Activated naive CD8-positive, alpha-beta T cell (primary cell): ENCODE results near the gene RIMOC1.

Experiments
- H3K27ac Mint-ChIP-seq: one replicate; pipeline ENCODE4 v1.8.0; 2021; ENCODE audit warnings: mixed read lengths
- H3K27me3 Mint-ChIP-seq: one replicate; pipeline ENCODE4 v1.8.0; 2021; ENCODE audit warnings: mixed read lengths
- H3K36me3 Mint-ChIP-seq: one replicate; pipeline ENCODE4 v1.8.0; 2021; ENCODE audit warnings: mixed read lengths
- H3K4me1 Mint-ChIP-seq: one replicate; pipeline ENCODE4 v1.8.0; 2021; ENCODE audit warnings: low read depth, mixed read lengths
- H3K4me3 Mint-ChIP-seq: one replicate; pipeline ENCODE4 v1.8.0; 2021; ENCODE audit warnings: mild to moderate bottlenecking, mixed read lengths
- H3K9me3 Mint-ChIP-seq: one replicate; pipeline ENCODE4 v1.8.0; 2021; ENCODE audit warnings: low read depth, mixed read lengths

Gene RIMOC1

DNA sequence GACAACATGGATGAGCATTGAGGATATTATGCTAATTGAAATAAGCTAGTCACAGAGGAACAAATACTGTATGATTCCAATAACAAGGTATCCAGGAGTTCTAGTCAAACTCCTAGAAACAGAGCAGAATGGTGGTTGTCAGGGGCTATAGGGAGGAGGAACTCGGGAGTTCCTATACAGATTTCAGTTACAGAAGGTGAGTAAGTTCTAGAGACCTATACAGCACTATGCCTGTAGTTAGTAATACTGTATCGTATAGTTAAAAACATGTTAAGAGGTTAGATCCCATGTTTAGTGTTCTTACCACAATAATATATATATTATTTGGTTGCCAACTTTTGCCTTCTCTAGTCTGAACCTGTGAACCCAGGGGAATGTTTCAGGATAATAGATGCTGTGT, 26.0 kb upstream of the RIMOC1 start:
- H3K27ac Mint-ChIP-seq = no peak overlapping the region
- no peaks in the 10 kb centered on the region for H3K36me3 Mint-ChIP-seq
- H3K4me1 Mint-ChIP-seq = peaks cover 8% of the 10 kb centered on the region
- H3K4me3 Mint-ChIP-seq = no peak overlapping the region
- H3K9me3 Mint-ChIP-seq = no peaks in the 10 kb centered on the region
- H3K27me3 Mint-ChIP-seq = peaks cover 5% of the 10 kb centered on the region

DNA sequence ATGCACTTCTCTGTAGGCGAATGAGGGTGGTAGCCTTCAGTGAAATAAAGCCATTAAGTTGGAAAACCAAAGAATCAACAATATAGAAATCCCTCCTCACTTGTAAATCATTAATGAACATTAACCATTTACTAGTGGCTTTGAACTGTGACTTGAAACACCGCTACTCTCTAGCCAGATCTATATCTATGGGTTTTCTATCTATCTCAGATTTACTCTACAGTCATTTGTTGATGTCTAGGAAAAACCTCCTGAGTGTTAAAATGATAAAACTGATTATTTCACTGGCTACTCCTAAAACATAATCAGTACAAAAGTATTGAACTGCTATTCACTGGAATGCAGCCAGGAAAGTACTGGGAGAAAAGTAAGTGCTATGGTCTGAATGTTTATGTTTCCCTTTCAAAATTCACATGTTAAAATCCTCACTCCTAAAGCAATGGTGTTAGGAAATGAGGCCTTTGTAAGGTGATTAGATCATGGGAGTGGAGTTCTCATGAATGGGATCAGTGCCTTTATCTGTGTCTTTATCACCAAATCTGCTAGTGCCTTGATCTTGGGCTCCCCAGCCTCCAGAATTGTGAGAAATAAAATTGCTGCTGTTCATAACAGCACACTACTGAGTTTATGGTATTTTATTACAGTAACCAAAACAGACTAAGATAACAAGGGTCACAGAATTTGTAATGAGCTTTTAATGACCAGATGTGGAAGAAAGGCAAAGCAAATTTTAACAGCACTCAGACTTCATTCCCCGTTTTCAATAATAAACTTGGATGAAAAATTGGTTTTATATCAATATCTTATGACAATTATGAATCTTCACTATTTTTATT, 25.3 kb upstream of the RIMOC1 start:
- H3K27me3 Mint-ChIP-seq = peaks cover 7% of the 10 kb centered on the region
- H3K36me3 Mint-ChIP-seq = no peaks in the 10 kb centered on the region
- no peaks in the 10 kb centered on the region for H3K9me3 Mint-ChIP-seq
- no peak overlapping the region for H3K4me3 Mint-ChIP-seq
- H3K27ac Mint-ChIP-seq = no peak overlapping the region
- H3K4me1 Mint-ChIP-seq = peaks cover 8% of the 10 kb centered on the region

DNA sequence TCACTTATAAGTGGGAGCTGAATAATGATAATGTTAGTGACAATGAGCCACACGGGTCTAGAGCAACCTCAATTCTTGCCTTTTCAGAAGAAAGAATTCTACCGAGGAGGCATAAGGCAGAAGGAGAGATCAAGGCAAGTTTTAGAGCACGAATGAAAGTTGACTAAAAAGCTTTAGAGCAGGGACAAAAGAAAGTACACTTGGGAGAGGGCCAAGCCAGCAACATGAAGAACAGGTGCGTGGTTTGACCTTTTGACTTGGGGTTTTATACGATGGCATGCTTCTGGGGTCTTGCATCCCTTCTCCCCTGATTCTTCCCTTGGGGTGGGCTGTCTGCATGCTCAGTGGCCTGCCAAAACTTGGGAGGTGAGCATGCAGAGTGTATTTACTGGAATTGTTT, 21.4 kb upstream of the RIMOC1 start:
- Mint-ChIP-seq H3K4me3 (no peak overlapping the region), H3K36me3 (no peaks in the 10 kb centered on the region), H3K27me3 (peaks cover 11% of the 10 kb centered on the region), H3K4me1 (no peaks in the 10 kb centered on the region), H3K27ac (no peak overlapping the region), H3K9me3 (no peaks in the 10 kb centered on the region)

DNA sequence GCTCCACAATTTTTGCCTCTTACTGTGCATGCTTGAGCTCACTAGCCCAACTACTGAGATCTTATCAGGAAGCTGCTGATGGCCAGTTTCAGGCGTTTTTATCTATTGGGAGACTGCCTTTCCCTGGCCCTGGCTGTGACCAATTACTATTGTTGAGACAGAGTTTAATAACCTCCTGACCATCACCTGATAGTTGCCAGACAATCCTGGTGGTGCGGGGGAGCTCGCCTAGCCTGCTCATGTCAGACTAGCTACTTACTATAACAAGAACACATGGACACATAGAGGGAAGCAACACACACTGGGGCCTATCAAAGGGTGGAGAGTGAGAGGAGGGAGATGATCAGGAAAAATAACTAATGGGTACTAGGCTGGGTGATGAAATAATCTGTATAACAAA, 20.9 kb upstream of the RIMOC1 start:
- no peaks in the 10 kb centered on the region for H3K4me1 Mint-ChIP-seq
- H3K27ac Mint-ChIP-seq = no peak overlapping the region
- no peaks in the 10 kb centered on the region for H3K36me3 Mint-ChIP-seq
- H3K9me3 Mint-ChIP-seq = no peaks in the 10 kb centered on the region
- peaks cover 12% of the 10 kb centered on the region for H3K27me3 Mint-ChIP-seq
- H3K4me3 Mint-ChIP-seq = no peak overlapping the region

DNA sequence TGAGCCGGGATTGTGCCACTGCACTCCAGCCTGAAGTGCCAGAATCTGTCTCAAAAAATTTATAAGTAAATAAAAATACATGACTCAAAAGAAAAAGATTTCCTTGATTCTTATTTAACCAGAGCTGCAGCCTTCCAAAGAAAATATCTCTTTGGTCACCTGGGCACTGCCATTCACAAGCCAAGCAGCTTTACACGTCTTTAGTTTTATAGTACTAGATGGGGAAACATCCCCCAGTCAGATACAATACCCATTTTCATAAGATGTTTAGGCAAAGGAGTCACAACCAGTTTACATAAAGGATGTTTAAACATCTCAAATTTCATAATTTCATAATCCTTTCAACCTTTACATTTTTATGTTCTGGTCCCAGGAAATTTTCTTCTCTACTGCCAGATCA, 20.2 kb upstream of the RIMOC1 start:
- no peaks in the 10 kb centered on the region for H3K9me3 Mint-ChIP-seq
- H3K4me1 Mint-ChIP-seq = no peaks in the 10 kb centered on the region
- H3K4me3 Mint-ChIP-seq = no peak overlapping the region
- H3K36me3 Mint-ChIP-seq = no peaks in the 10 kb centered on the region
- H3K27me3 Mint-ChIP-seq = peaks cover 12% of the 10 kb centered on the region
- no peak overlapping the region for H3K27ac Mint-ChIP-seq

DNA sequence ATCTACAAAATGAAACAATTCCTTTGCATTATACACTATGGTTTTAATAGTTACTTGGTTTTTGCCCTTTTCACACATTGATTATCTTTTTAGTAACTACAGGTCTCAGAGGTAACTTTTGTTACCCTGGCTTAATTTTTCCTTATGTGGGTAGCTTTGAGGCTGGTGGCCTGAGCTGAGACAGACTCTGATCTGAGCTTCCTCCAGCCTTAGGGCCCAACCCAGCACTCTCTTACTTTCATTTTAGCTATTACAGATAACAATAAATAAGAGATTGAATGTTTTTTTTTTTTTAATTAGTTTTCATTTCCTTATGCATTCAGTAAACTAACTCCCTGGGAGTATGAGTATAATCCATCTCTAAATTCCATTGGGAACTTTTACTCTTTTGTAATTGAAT, 18.9 kb upstream of the RIMOC1 start:
- Mint-ChIP-seq H3K27me3 (peaks cover 7% of the 10 kb centered on the region), H3K36me3 (no peaks in the 10 kb centered on the region), H3K9me3 (no peaks in the 10 kb centered on the region), H3K27ac (no peak overlapping the region), H3K4me3 (no peak overlapping the region), H3K4me1 (no peaks in the 10 kb centered on the region)

DNA sequence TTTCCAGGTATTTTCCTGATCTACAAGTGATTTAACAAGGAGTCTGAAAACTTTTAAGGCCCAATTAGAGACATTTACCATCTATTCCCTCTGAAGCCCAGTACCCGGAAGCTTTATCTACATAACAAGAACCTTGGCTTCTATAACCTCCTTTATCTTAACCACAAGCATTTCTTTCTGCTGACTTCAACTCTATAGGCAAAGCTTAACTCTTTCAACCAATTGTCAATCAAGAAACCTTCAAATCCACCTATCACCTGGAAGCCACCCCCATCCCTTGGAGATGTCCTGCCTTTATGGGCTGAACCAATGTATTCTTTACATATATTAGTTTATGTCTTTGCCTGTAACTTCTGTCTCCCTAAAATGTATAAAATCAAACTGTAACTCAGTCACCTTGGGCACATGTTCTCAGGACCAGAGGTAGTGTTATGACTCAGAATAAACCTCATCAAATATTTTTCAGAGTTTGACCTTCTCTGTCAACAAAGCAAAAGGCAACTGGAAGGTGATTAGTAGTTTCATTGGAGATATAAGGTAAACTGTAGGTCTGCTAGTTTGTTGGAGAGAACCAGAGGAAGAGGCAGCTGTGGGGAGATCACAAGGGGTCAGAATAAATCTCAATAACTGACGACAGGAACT, 13.0 kb upstream of the RIMOC1 start:
- H3K9me3 Mint-ChIP-seq = no peaks in the 10 kb centered on the region
- peaks cover 2% of the 10 kb centered on the region for H3K36me3 Mint-ChIP-seq
- H3K4me3 Mint-ChIP-seq = no peak overlapping the region
- no peak overlapping the region for H3K27ac Mint-ChIP-seq
- H3K4me1 Mint-ChIP-seq = peaks cover 4% of the 10 kb centered on the region
- H3K27me3 Mint-ChIP-seq = peaks cover 23% of the 10 kb centered on the region

DNA sequence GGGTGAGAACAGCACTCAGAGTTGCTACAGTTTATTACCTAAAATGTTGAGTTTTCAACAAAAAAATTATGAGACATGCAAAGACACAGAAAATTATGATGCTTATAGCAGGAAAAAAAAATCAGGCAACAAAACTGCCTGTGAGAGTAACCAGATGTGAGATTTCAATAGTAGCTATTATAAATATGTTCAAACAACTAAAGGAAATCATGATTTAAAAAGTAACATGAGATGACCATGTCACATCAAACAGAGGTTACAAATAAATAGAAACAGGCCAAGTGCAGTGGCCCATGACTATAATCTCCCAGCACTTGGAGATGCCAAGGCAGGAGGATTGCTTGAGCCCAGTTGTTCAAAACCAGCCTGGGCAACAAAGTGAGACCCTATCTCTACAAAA, 12.1 kb upstream of the RIMOC1 start:
- Mint-ChIP-seq H3K27me3 (peaks cover 27% of the 10 kb centered on the region), H3K4me1 (peaks cover 4% of the 10 kb centered on the region), H3K9me3 (no peaks in the 10 kb centered on the region), H3K27ac (no peak overlapping the region), H3K4me3 (no peak overlapping the region), H3K36me3 (peaks cover 2% of the 10 kb centered on the region)

DNA sequence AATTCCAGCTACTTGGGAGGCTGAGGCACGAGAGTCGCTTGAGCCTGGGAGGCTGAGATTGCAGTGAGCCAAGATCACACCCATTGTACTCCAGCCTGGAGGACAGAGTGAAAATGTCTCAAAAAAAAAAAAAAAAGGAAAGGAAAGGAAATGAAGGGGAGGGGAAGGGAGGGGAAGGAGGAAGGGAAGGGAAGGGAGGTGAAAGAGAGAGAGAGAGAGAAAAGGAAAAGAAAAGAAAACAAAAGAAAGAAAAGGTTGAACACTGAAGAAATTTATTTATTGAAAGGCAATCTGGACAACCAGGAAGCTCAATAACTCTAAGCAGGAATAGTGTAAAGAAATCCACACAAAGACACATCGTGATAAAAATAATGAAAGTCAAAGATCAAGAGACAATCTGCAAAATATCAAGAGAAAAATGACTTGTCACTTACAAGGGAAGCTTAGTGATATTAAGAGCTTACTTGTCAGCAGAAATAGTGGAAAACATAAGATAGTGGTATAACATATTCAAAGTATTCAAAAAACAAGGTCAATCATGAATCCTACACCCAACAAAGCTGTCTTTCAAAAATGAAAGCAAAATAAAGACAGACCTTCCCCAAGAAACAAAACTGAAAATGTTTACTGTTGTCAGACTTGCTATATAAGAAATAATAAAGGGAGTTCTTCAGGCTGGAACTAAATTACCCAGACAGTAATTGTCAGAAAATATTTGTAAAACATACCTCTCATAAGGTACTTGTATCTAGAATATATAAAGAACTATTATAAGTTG, 10.9 kb upstream of the RIMOC1 start:
- H3K4me3 Mint-ChIP-seq = no peak overlapping the region
- H3K9me3 Mint-ChIP-seq = no peaks in the 10 kb centered on the region
- peaks cover 4% of the 10 kb centered on the region for H3K4me1 Mint-ChIP-seq
- peaks cover 2% of the 10 kb centered on the region for H3K36me3 Mint-ChIP-seq
- H3K27me3 Mint-ChIP-seq = peaks cover 24% of the 10 kb centered on the region
- H3K27ac Mint-ChIP-seq = no peak overlapping the region

DNA sequence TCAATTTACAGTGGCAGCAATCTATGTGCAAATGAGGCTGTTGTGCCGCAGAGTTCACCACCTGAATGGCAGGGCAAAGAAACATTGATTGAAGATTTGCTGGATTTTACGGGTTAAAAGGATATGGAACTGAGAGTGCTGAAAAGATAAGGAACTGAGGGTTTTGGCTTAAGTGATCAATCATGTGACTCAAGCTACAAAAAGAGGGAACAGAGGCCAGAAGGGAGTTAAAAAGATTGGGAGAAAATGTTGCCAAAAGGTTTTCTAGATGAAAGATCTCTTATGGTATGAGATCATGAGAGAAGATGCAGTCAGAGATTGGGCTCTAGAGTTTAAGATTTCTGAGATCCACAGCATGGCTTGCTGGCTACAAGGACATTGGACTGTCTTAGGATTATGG, 7.9 kb upstream of the RIMOC1 start:
- Mint-ChIP-seq H3K9me3 (no peaks in the 10 kb centered on the region), H3K4me1 (peaks cover 1% of the 10 kb centered on the region), H3K36me3 (peaks cover 2% of the 10 kb centered on the region)

DNA sequence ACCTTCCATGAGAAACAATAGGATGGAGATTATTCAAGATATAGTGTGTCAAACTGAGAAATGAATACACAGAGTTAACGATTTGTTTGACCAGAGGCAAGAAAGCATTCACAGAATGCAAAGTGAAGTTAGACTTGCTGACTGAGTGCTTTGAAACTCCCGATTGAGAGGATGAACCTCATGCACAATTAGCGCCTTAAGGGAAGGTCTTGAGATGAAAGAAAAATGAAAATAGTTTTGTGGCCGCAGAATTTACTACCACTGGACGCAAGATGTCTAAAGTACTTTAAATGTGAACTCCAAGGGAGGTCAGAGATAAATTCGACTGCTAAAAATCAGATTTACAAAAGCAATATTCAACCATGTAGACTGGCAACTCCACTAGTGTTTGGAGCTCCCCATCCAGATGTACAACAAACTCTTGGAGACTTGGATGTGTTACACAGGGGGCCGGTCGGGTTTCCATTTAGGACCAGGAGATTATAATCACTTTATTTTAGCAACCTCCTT, 707 bp upstream of the RIMOC1 start:
- Mint-ChIP-seq H3K36me3 (no peaks in the 10 kb centered on the region), H3K4me3 (peak overlapping the region; percentile 98), H3K4me1 (peaks cover 40% of the 10 kb centered on the region), H3K27me3 (no peaks in the 10 kb centered on the region), H3K27ac (peak overlapping the region; percentile 99), H3K9me3 (no peaks in the 10 kb centered on the region)

More for the DNA sequence above, 7.9 kb upstream of the RIMOC1 start:
- H3K27me3 Mint-ChIP-seq = peaks cover 21% of the 10 kb centered on the region
- no peak overlapping the region for H3K4me3 Mint-ChIP-seq
- no peak overlapping the region for H3K27ac Mint-ChIP-seq

DNA sequence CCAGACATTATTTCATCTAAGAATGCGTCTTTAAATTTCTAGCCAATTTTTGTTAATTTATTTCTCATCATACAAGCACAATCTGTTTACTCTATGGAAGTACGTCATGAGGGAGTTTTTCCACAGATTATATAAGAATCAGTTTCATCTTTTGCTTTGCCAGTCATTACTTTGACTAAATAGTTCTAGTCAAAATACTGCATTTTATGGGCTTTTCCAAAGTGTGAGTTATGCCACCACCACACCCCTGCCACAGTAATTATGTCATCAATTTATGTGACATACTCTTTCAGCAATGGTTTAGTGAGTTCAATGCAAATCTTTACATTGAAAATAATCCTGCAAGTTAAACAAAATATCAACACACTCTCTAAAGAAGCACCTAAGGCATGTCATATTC, 2.0 kb downstream of the RIMOC1 start:
- Mint-ChIP-seq H3K4me3 (peak overlapping the region; percentile 30), H3K4me1 (peaks cover 49% of the 10 kb centered on the region), H3K9me3 (no peaks in the 10 kb centered on the region), H3K27me3 (no peaks in the 10 kb centered on the region), H3K27ac (no peak overlapping the region), H3K36me3 (peaks cover 5% of the 10 kb centered on the region)

DNA sequence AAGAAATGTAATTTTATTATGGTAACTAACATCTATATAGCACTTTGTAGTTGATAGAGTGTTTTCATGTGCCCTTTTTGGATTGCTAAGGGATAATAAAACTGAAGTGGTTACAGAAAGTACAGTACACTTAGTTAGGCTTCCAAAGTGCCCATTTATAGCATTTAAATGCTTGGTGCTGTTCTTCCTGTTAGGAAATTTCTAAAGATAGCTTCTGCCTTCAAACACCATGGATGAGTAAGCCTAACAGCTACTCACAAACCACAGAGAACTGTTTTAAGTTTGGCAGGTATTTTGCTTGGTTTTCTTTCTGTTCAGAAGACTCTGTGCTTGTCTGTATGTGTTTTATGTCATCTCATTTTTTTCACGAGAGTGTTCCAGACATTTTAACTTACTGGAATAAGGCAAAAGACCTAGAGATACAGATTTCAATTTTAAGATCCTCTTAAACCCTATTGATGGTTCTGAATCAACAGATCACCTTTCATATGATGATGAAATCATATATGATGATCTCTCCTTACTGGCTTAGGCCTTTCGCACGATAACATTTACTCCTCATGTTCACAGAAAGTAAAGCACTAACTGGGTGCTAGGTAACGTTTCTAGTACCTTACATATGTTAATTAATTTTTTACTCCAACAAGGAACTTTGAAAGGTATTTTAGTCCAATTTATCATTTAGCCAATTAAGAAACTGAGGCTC, 4.4 kb downstream of the RIMOC1 start:
- Mint-ChIP-seq H3K27me3 (no peaks in the 10 kb centered on the region), H3K27ac (peak overlapping the region; percentile 84), H3K9me3 (no peaks in the 10 kb centered on the region), H3K4me1 (peaks cover 49% of the 10 kb centered on the region), H3K4me3 (no peak overlapping the region), H3K36me3 (peaks cover 8% of the 10 kb centered on the region)

DNA sequence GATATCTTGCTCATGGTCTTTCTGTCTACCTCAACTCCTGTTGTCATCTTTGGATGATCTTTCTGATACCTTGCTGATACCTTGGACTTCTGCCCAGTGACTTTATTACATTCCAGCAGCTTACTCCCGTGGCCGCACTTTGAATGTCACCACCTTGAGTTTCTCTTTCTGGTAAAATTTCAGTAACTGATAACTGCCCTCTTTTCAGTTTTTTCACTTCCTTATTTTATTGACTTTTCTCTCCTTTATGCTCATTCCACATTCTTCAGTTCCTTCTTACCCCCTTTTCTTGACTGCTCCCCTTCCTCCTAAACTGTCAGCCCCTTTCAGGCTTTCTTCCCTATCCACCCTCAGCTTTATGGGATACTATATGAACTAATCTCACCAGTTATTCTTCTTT, 14.0 kb downstream of the RIMOC1 start:
- H3K4me1 Mint-ChIP-seq = peaks cover 9% of the 10 kb centered on the region
- H3K36me3 Mint-ChIP-seq = peaks cover 14% of the 10 kb centered on the region
- H3K9me3 Mint-ChIP-seq = no peaks in the 10 kb centered on the region
- H3K27me3 Mint-ChIP-seq = no peaks in the 10 kb centered on the region
- H3K4me3 Mint-ChIP-seq = no peak overlapping the region
- H3K27ac Mint-ChIP-seq = peak overlapping the region; percentile 42
